Kidney (tissue), 14 donors: ENCODE measurements around the gene JOSD2. TPM values are rescaled to one million over a fixed set of nuclear protein-coding genes. Genes with fewer than 3 reads are reported as not detected.
A peak's percentile ranks its signal among the peaks of the same experiment; 100 is the strongest.

Experiments used
- DNase-seq, 5 donors: peaks; one replicate each; pipeline ENCODE4 v3.0.0-alpha.2; 2013 to 2020
- FAIRE-seq: peaks from 2 replicates; lab custom pipeline; 2012; peaks lifted over from hg19 to GRCh38; lab: Jason Lieb, UNC
- H3K27ac ChIP-seq, 2 donors: one replicate each; pipeline ENCODE4 v1.7.0; 2013; ENCODE audit warnings: low read depth in 2 of 2, low read length in 2 of 2, inconsistent platforms in 1 of 2
- H3K27me3 ChIP-seq: one replicate; pipeline ENCODE4 v1.7.1; 2013; ENCODE audit warnings: low read length, inconsistent platforms; ENCODE audit not compliant: control insufficient read depth, insufficient read depth
- H3K36me3 ChIP-seq, 3 donors: one replicate each; pipeline versions ENCODE4 v1.7.0 to v1.7.1; 2013; ENCODE audit warnings: low read length in 3 of 3, control low read depth in 1 of 3, inconsistent platforms in 1 of 3; ENCODE audit not compliant: insufficient read depth in 3 of 3, control insufficient read depth in 2 of 3
- H3K4me1 ChIP-seq, 3 donors: one replicate each; pipeline versions ENCODE4 v1.7.0 to v1.7.1; 2013; ENCODE audit warnings: low read length in 3 of 3, inconsistent platforms in 1 of 3, low read depth in 1 of 3; ENCODE audit not compliant: control insufficient read depth in 2 of 3, insufficient read depth in 2 of 3
- H3K4me3 ChIP-seq, 3 donors: one replicate each; pipeline versions ENCODE4 v1.7.0 to v1.8.1; 2013; ENCODE audit warnings: low read length in 3 of 3, control low read depth in 1 of 3, inconsistent platforms in 1 of 3
- H3K9ac ChIP-seq, 3 donors: one replicate each; pipeline versions ENCODE4 v1.7.0 to v1.7.1; 2013; ENCODE audit warnings: low read length in 3 of 3, control low read depth in 1 of 3, inconsistent platforms in 1 of 3
- H3K9me3 ChIP-seq, 3 donors: one replicate each; pipeline versions ENCODE4 v1.7.0 to v1.7.1; 2013; ENCODE audit warnings: low read length in 3 of 3, control low read depth in 1 of 3, inconsistent platforms in 1 of 3; ENCODE audit not compliant: control insufficient read depth in 2 of 3, insufficient read depth in 1 of 3
- intact Hi-C: fragments of 100-400 bp; cut with DNase I; formaldehyde crosslinking; loops from one replicate; pipeline ENCODE4 v1.11.1; 2022
- polyA plus RNA-seq: library from polyadenylated mRNA; stranded (reverse); fragments of 350-450 nt; fragmentation: Illumina TruSeq; extraction: RNeasy Lipid Tissue Mini Kit (QIAGEN cat#74804); gene quantifications from one replicate; pipeline ENCODE4 v1.2.3, GENCODE V29; 2014; ENCODE audit warnings: low read depth, low replicate concordance; ENCODE audit not compliant: insufficient read depth
- total RNA-seq: library from RNA; stranded (reverse); fragmentation: NEBNext Ultra II Directional; extraction: Animal tissue kit (Norgen Biotek cat#: 25700); gene quantifications from one replicate; pipeline ENCODE4 v1.2.1, GENCODE V29; 2021
- TF ChIP-seq, protein P1 (sequence below): IDR thresholded peaks from 3 replicates; pipeline ENCODE4 v1.5.1; 2012; ENCODE audit warnings: mild to moderate bottlenecking, moderate library complexity, borderline replicate concordance; ENCODE audit not compliant: insufficient read depth; ENCODE audit errors: extremely low read depth
- donor health status: control.
- donor health status: control.
- donor health status: control.
- donor health status: control.
- donor health status: control.
- donor health status: DM: yes; HTN: yes; CAD: no.
- donor health status: Normal renal cell carcinoma (clear cell type).

The JOSD2 gene
- total and polyA plus RNA-seq, 2 donors from 2014 or later = 31.7 to 73.7 TPM

DNA sequence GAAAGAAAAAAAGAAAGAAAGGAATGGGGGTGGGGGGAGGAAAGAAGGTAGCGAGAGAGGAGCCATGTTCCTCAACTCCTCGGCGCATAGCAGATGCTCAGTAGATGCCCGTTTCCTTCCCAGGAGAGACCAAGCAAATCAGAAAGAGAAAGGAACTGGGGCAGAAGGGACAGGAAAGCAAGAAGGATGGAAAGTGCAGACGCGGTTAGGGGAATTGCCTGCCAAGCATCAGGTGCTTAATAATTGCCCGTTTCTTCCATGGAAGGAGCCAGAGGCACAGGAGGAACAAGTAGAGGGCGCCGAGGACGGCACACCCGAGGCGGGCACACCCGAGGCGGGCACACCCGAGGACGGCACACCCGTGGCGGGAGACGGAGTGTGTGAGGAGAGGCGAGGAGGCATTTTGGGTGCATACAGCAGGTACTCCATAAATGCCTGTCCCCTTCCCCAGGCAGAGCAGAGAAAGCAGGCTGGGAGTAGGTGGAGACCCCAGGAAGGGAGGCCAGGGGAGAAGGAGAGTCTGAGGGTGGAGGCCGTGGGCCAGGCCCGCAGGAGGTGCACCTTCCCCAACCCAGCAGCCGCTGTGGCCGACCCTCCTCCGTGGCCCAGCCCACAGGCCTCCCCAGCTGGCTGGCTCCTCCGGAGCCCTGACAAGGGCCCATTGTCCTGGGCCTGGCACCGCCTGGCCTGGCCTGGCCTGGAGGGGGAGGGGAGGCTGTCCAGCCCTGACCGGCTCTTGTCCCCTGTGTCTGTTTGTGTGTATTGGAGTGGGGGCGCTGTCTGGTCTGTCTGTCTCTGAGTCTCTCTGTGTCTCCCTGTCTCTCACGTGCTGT, 14.6 kb downstream of the JOSD2 start:
- FAIRE-seq (no peak), DNase-seq (peak in 3 of 5 donors; percentile 42 to 67 (median 53))

DNA sequence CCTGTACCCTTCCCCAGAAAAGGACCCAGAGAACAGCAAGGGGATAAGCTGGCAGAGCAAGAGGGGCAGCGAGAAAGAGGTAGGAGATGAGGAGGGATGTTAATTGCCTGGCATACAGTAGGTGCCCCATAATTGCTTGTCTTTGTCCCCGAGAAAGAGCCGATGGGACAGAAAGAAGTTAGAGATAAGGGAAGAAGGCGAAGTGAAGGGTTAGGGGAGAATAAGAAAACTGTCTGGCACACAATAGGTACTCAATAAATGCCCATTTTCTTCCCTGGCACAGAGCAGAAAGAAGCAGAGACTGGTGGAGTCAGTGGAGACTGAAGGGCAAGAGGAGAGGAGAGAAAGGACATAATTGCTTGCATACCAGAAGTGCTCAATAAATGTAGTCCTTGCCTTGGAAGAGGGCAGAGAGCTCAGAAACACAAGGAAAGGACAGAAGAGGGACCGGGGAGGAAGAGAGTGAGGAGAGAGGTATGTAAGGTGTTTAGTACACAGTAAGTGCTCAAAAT, 15.9 kb downstream of the JOSD2 start:
- no peak overlapping the region for H3K9ac ChIP-seq

More for the DNA sequence above, 14.6 kb downstream of the JOSD2 start:
- no peak overlapping the region for H3K9ac ChIP-seq
- H3K4me3 ChIP-seq = no peak overlapping the region
- TF ChIP-seq, protein P1, sequence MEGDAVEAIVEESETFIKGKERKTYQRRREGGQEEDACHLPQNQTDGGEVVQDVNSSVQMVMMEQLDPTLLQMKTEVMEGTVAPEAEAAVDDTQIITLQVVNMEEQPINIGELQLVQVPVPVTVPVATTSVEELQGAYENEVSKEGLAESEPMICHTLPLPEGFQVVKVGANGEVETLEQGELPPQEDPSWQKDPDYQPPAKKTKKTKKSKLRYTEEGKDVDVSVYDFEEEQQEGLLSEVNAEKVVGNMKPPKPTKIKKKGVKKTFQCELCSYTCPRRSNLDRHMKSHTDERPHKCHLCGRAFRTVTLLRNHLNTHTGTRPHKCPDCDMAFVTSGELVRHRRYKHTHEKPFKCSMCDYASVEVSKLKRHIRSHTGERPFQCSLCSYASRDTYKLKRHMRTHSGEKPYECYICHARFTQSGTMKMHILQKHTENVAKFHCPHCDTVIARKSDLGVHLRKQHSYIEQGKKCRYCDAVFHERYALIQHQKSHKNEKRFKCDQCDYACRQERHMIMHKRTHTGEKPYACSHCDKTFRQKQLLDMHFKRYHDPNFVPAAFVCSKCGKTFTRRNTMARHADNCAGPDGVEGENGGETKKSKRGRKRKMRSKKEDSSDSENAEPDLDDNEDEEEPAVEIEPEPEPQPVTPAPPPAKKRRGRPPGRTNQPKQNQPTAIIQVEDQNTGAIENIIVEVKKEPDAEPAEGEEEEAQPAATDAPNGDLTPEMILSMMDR = no peak
- no peaks in the 10 kb centered on the region for H3K4me1 ChIP-seq
- peaks cover 14% of the 10 kb centered on the region for H3K27me3 ChIP-seq
- H3K36me3 ChIP-seq = no peaks in the 10 kb centered on the region
- no peak overlapping the region for H3K27ac ChIP-seq
- intact Hi-C loops = no loop called here
- H3K9me3 ChIP-seq = no peaks in the 10 kb centered on the region

DNA sequence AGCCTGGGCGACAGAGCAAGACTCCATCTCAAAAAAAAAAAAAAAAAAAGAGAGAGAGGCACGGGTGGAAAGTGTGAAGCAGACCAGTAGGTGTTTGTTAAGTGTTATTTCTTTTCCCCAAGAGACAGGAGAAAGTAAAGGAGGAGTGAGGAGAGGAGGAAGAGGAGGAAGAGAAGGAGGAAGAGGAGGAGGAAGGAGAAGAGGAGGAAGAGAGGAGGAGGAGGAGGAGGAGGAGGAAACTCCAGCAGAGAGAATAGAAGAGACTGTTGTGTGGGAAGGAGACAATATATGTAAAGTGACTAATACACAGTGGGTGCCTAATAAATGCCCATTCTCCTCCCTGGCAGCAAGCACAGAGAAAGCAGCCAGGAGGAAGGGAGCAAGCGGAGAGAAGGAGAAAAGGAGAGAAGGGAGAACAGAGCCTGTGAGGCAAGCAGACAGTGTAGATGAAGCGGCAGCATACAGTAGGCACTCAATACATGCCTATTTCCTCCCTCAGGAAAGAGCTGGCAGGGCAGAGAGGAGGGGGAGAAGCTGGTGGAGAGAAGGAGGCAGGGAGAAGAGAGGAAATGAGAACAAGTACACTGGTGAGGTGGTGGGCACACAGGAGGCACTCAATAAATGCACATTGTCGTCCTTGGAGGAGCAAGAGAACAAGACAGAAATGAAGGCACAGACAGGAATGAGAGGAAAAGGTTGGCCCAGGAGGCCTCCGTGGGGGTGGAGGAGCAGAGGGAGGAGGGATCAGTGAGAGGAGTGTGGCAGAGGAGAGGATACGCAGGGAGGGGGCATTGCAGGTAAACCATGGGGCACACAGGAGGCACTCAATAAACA, 16.6 kb downstream of the JOSD2 start:
- Histone ChIP-seq H3K27me3 (peaks cover 11% of the 10 kb centered on the region), H3K27ac (no peak overlapping the region), H3K4me1 (no peaks in the 10 kb centered on the region), H3K9me3 (no peaks in the 10 kb centered on the region), H3K36me3 (no peaks in the 10 kb centered on the region), H3K9ac (no peak overlapping the region), H3K4me3 (no peak overlapping the region)
- DNase-seq = peak in 1 of 5 donors; percentile 16
- TF ChIP-seq, protein P1 = no peak
- intact Hi-C loops = no loop called here
- FAIRE-seq = no peak

More for the DNA sequence above, 15.9 kb downstream of the JOSD2 start:
- Histone ChIP-seq H3K9me3 (no peaks in the 10 kb centered on the region), H3K27ac (no peak overlapping the region), H3K4me1 (no peaks in the 10 kb centered on the region), H3K27me3 (peaks cover 15% of the 10 kb centered on the region), H3K36me3 (no peaks in the 10 kb centered on the region), H3K4me3 (no peak overlapping the region)
- TF ChIP-seq, protein P1 = no peak
- FAIRE-seq (no peak), DNase-seq (no peak)
- intact Hi-C loops = no loop called here
